NCI-H2107 treated with DMSO at 0.1 percent for 48 hours (cell line): ENCODE results near the gene C2CD2.
"Not testable (repeated sequence)": the region's sequence is repeated elsewhere in the genome, so short reads cannot be mapped to it uniquely, and the experiment has no call there.

Experiments
- DNase-seq: peaks from one replicate; lab custom pipeline; 2025; ENCODE audit not compliant: unreplicated experiment; lab: John Stamatoyannopoulos, UW

Gene C2CD2

GRCh38 chr21:41953831-41954653, at the start of gene C2CD2:
C2CD2 (minus strand) TSS chr21:41954018; CDS start chr21:41953648, 370 bp downstream.
- no peak for DNase-seq

GRCh38 chr21:42003051-42003461, 49.2 kb upstream of the C2CD2 start:
- DNase-seq, result no peak

GRCh38 chr21:42002421-42002958, 48.7 kb upstream of the C2CD2 start:
- no peak for DNase-seq

- no peak for DNase-seq
These were observed 48.0 kb upstream of the C2CD2 start for GRCh38 chr21:42001781-42002180.

- DNase-seq, result no peak
These were observed 47.1 kb upstream of the C2CD2 start for GRCh38 chr21:42000908-42001307.

GRCh38 chr21:41997657-41998056, 43.8 kb upstream of the C2CD2 start:
- DNase-seq, result no peak

GRCh38 chr21:41995577-41995976, 41.8 kb upstream of the C2CD2 start:
- DNase-seq, result no peak

- DNase-seq, result not testable (repeated sequence)
These were observed 40.8 kb upstream of the C2CD2 start for GRCh38 chr21:41994613-41995012.

- no peak for DNase-seq
These were observed 39.9 kb upstream of the C2CD2 start for GRCh38 chr21:41993744-41994143.

- DNase-seq, result no peak
These were observed 38.8 kb upstream of the C2CD2 start for GRCh38 chr21:41992576-41992975.

GRCh38 chr21:41991659-41992058, 37.8 kb upstream of the C2CD2 start:
- DNase-seq, result no peak

- no peak for DNase-seq
These were observed 35.9 kb upstream of the C2CD2 start for GRCh38 chr21:41989698-41990097.

GRCh38 chr21:41987310-41987709, 33.5 kb upstream of the C2CD2 start:
- no peak for DNase-seq

GRCh38 chr21:41985662-41986416, 32.0 kb upstream of the C2CD2 start:
- no peak for DNase-seq

- DNase-seq, result no peak
These were observed 29.4 kb upstream of the C2CD2 start for GRCh38 chr21:41983229-41983628.

GRCh38 chr21:41980561-41980960, 26.7 kb upstream of the C2CD2 start:
- no peak for DNase-seq

- DNase-seq, result no peak
These were observed 26.0 kb upstream of the C2CD2 start for GRCh38 chr21:41979751-41980369.

- DNase-seq, result no peak
These were observed 25.5 kb upstream of the C2CD2 start for GRCh38 chr21:41979335-41979734.

- peak; percentile 47 for DNase-seq
These were observed 23.5 kb upstream of the C2CD2 start for GRCh38 chr21:41977034-41977950.

GRCh38 chr21:41976611-41977010, 22.8 kb upstream of the C2CD2 start:
- DNase-seq, result no peak
